GM21786 (cell line): ENCODE measurements around the gene RDH13.
"Not testable (repeated sequence)": the region's sequence is repeated elsewhere in the genome, so short reads cannot be mapped to it uniquely, and the experiment has no call there.

ENCODE experiments used
- ATAC-seq: cut with Tn5 transposase; IDR thresholded peaks from one replicate; pipeline ENCODE4 v1.9.1; 2021; ENCODE audit not compliant: unreplicated experiment

The RDH13 gene

GRCh38 chr19:55047951-55048350 lies 15.0 kb downstream of the RDH13 start:
- no peak for ATAC-seq

- no peak for ATAC-seq
Observed at GRCh38 chr19:55046975-55047622, 15.8 kb downstream of the RDH13 start.

- no peak for ATAC-seq
Observed at GRCh38 chr19:55044771-55045716, 17.9 kb downstream of the RDH13 start.

- ATAC-seq: no peak
Observed at GRCh38 chr19:55044286-55044685, 18.7 kb downstream of the RDH13 start.

GRCh38 chr19:55042688-55043087 lies 20.3 kb downstream of the RDH13 start:
- ATAC-seq: no peak

GRCh38 chr19:55042344-55042678 lies 20.6 kb downstream of the RDH13 start:
- no peak for ATAC-seq

- no peak for ATAC-seq
Observed at GRCh38 chr19:55041627-55042343, 21.2 kb downstream of the RDH13 start.

GRCh38 chr19:55041244-55041626 lies 21.7 kb downstream of the RDH13 start:
- ATAC-seq: no peak

- ATAC-seq: not testable (repeated sequence)
Observed at GRCh38 chr19:55040654-55041053, 22.3 kb downstream of the RDH13 start.

- not testable (repeated sequence) for ATAC-seq
Observed at GRCh38 chr19:55037603-55038002, 25.3 kb downstream of the RDH13 start.

GRCh38 chr19:55036058-55036457 lies 26.9 kb downstream of the RDH13 start:
- no peak for ATAC-seq

- no peak for ATAC-seq
Observed at GRCh38 chr19:55034751-55035150, 28.2 kb downstream of the RDH13 start.

GRCh38 chr19:55032976-55033643 lies 29.8 kb downstream of the RDH13 start:
- not testable (repeated sequence) for ATAC-seq

- no peak for ATAC-seq
Observed at GRCh38 chr19:55032170-55032800, 30.7 kb downstream of the RDH13 start.

GRCh38 chr19:55031178-55031577 lies 31.8 kb downstream of the RDH13 start:
- ATAC-seq: no peak

- ATAC-seq: no peak
Observed at GRCh38 chr19:55028757-55029156, 34.2 kb downstream of the RDH13 start.

- ATAC-seq: no peak
Observed at GRCh38 chr19:55027472-55028337, 35.2 kb downstream of the RDH13 start.

GRCh38 chr19:55027140-55027471 lies 35.8 kb downstream of the RDH13 start:
- ATAC-seq: not testable (repeated sequence)

- no peak for ATAC-seq
Observed at GRCh38 chr19:55024111-55024510, 38.8 kb downstream of the RDH13 start.

- ATAC-seq: not testable (repeated sequence)
Observed at GRCh38 chr19:55020351-55020750, 42.6 kb downstream of the RDH13 start.
